ENCODE measurements around the gene DLK1.

Gene DLK1

GRCh38 chr14:100680439-100681051 lies 46.1 kb upstream of the DLK1 start:
- no peak overlapping the region for H3K4me3 ChIP-seq (ENCODE audit: low read depth, low read length)
- no peak for DNase-seq (ENCODE audit: low read depth, low spot score)
- TF ChIP-seq CTCF (IDR thresholded peaks at IDR 0.05; ENCODE audit: low read depth, low read length): no peak
- in situ Hi-C loops (cut with HindIII; ENCODE audit: low sequenced_read_pairs): no loop called here

GRCh38 chr14:100681111-100681510 lies 45.6 kb upstream of the DLK1 start:
- no peak overlapping the region for H3K4me3 ChIP-seq (ENCODE audit: low read depth, low read length)
- in situ Hi-C loops (cut with HindIII; ENCODE audit: low sequenced_read_pairs): no loop called here
- no peak for DNase-seq (ENCODE audit: low read depth, low spot score)
- no peak for TF ChIP-seq CTCF (IDR thresholded peaks at IDR 0.05; ENCODE audit: low read depth, low read length)

GRCh38 chr14:100682749-100683148 lies 43.9 kb upstream of the DLK1 start:
- no peak overlapping the region for H3K4me3 ChIP-seq (ENCODE audit: low read depth, low read length)
- DNase-seq (ENCODE audit: low read depth, low spot score): no peak
- in situ Hi-C loops (cut with HindIII; ENCODE audit: low sequenced_read_pairs): no loop called here
- TF ChIP-seq CTCF (IDR thresholded peaks at IDR 0.05; ENCODE audit: low read depth, low read length): no peak

GRCh38 chr14:100683578-100683977 lies 43.1 kb upstream of the DLK1 start:
- DNase-seq (ENCODE audit: low read depth, low spot score): no peak

GRCh38 chr14:100684154-100684553 lies 42.5 kb upstream of the DLK1 start:
- DNase-seq (ENCODE audit: low read depth, low spot score): no peak
- in situ Hi-C loops (cut with HindIII; ENCODE audit: low sequenced_read_pairs): no loop called here
- no peak for TF ChIP-seq CTCF (IDR thresholded peaks at IDR 0.05; ENCODE audit: low read depth, low read length)
- no peak overlapping the region for H3K4me3 ChIP-seq (ENCODE audit: low read depth, low read length)

More at GRCh38 chr14:100683578-100683977, 43.1 kb upstream of the DLK1 start:
- no peak for TF ChIP-seq CTCF (IDR thresholded peaks at IDR 0.05; ENCODE audit: low read depth, low read length)
- H3K4me3 ChIP-seq (ENCODE audit: low read depth, low read length): no peak overlapping the region
- in situ Hi-C loops (cut with HindIII; ENCODE audit: low sequenced_read_pairs): no loop called here

GRCh38 chr14:100684961-100685360 lies 41.7 kb upstream of the DLK1 start:
- no peak overlapping the region for H3K4me3 ChIP-seq (ENCODE audit: low read depth, low read length)
- in situ Hi-C loops (cut with HindIII; ENCODE audit: low sequenced_read_pairs): no loop called here
- no peak for DNase-seq (ENCODE audit: low read depth, low spot score)
- no peak for TF ChIP-seq CTCF (IDR thresholded peaks at IDR 0.05; ENCODE audit: low read depth, low read length)
